ENCODE data around the gene DSC2. TPM values are rescaled to one million over a fixed set of nuclear protein-coding genes. Genes with fewer than 3 reads are reported as not detected.

The DSC2 gene
- total and polyA plus RNA-seq, 2 donors (not counting 3 experiments of a cell fraction or from before 2014, with no cell fraction given): under 0.01 TPM; not detected in 1

GRCh38 chr18:31093880-31094279, 8.3 kb downstream of the DSC2 start:
- ChIA-PET POLR2A (no interaction called here), CTCF (no interaction called here)
- BruUV-seq (replicated peaks): no TSS peak
- no peak overlapping the region for H3K9ac ChIP-seq (replicated peaks; ENCODE audit: extremely low read depth, insufficient read depth, low read length)
- intact Hi-C loops (cut with micrococcal nuclease) (no loop called here), dilution Hi-C loops (cut with MboI; ENCODE audit: extremely low pct_ligation_motif_present, low sequenced_read_pairs) (no loop called here)
- no peaks in the 10 kb centered on the region for H3K27me3 ChIP-seq (ENCODE audit: control insufficient read depth in 2 of 2, insufficient read depth in 2 of 2, low read length in 2 of 2)
- no peak overlapping the region for H3K4me3 ChIP-seq (replicated peaks in 1 of 3; ENCODE audit: insufficient read depth in 1 of 3, low read depth in 1 of 3, low read length in 3 of 3)
- no peaks in the 10 kb centered on the region for H3K9me1 ChIP-seq (replicated peaks; ENCODE audit: control insufficient read depth, extremely low read depth, insufficient read depth, low read length)
- H4K20me1 ChIP-seq (replicated peaks; ENCODE audit: control insufficient read depth, extremely low read depth, insufficient read depth, low read length): no peaks in the 10 kb centered on the region
- no peaks in the 10 kb centered on the region for H3K9me3 ChIP-seq (replicated peaks; ENCODE audit: control insufficient read depth, insufficient read depth, low read length)
- H3K79me2 ChIP-seq (ENCODE audit: control insufficient read depth, insufficient read depth, low read length): no peaks in the 10 kb centered on the region
- H2AFZ ChIP-seq (ENCODE audit: low read depth, low read length): no peak overlapping the region
- no peaks in the 10 kb centered on the region for H3K36me3 ChIP-seq (ENCODE audit: control insufficient read depth in 2 of 2, extremely low read depth in 1 of 2, insufficient read depth in 2 of 2, low read length in 2 of 2)
- H3K4me2 ChIP-seq (ENCODE audit: insufficient read depth, low read length): no peak overlapping the region
- no peak overlapping the region for H3K27ac ChIP-seq (ENCODE audit: insufficient read depth, low read depth, low read length)
- FAIRE-seq (no peak), DNase-seq (ENCODE audit: low read depth, low spot score) (no peak)
- TF ChIP-seq FOS (IDR thresholded peaks at IDR 0.05; ENCODE audit: borderline replicate concordance, insufficient read depth, low read length): no peak
- TF ChIP-seq POLR2AphosphoS5 (IDR thresholded peaks at IDR 0.05; ENCODE audit: insufficient read depth, low read depth, low read length): no peak
- TF ChIP-seq MYC (IDR thresholded peaks at IDR 0.05; ENCODE audit: low read depth, low read length): no peak
- no peak for TF ChIP-seq EZH2 (IDR thresholded peaks at IDR 0.05; ENCODE audit: borderline replicate concordance, low read depth, low read length, severe bottlenecking)
- TF ChIP-seq POLR2A (IDR thresholded peaks at IDR 0.05; ENCODE audit: low read depth, low read length): no peak
- TF ChIP-seq MAX (IDR thresholded peaks at IDR 0.05; ENCODE audit: insufficient read depth, insufficient read length): no peak
- TF ChIP-seq JUN (IDR thresholded peaks at IDR 0.05; ENCODE audit: borderline replicate concordance, insufficient read depth, insufficient read length, low read depth): no peak
- no peak for TF ChIP-seq GATA2 (IDR thresholded peaks at IDR 0.05; ENCODE audit: insufficient read depth, insufficient read length, low read depth, low read length)
- TF ChIP-seq CTCF (IDR thresholded peaks at IDR 0.05; ENCODE audit: extremely low read depth in 1 of 2, insufficient read depth in 1 of 2, low read depth in 1 of 2, low read length in 2 of 2): no peak
- H3K4me1 ChIP-seq (ENCODE audit: control insufficient read depth, extremely low read depth, insufficient read depth, low read length): no peaks in the 10 kb centered on the region
